CD4-positive, alpha-beta T cell (primary cell): ENCODE data around the gene POU2F3. TPM values are rescaled to one million over a fixed set of nuclear protein-coding genes. Genes with fewer than 3 reads are reported as not detected.
"Not testable (repeated sequence)": the region's sequence is repeated elsewhere in the genome, so short reads cannot be mapped to it uniquely, and the experiment has no call there.

Experiments
- ATAC-seq: fragments of 200-7000 bp; cut with Tn5 transposase; one replicate; pipeline ENCODE4 v1.10.0; 2022; ENCODE audit warnings: mild to moderate bottlenecking; ENCODE audit not compliant: poor library complexity
- CTCF ChIA-PET: fragments of 350-600 bp; sonication (Branson Sonifier 250); formaldehyde crosslinking; loops from one replicate; lab custom pipeline; 2021; ENCODE audit warnings: antibody characterized with exemption, inconsistent platforms; lab: Charles Lee
- POLR2A ChIA-PET: fragments of 350-600 bp; sonication (Branson Sonifier 250); formaldehyde crosslinking; loops from one replicate; lab custom pipeline; 2021; ENCODE audit warnings: antibody characterized with exemption, inconsistent platforms; lab: Charles Lee
- DNase-seq, 14 experiments: peaks; one replicate each; pipeline ENCODE4 v3.0.0-alpha.2; 2013 to 2020; ENCODE audit warnings: mixed read lengths in 2 of 14
- H3K27ac ChIP-seq, 2 donors: one replicate each; pipeline versions ENCODE4 v1.5.1 to v1.7.0; 2013; ENCODE audit warnings: low read length in 2 of 2, low read depth in 1 of 2, mild to moderate bottlenecking in 1 of 2
- H3K27me3 ChIP-seq, 2 experiments: 1 replicate in 1 of 2; 2 replicates in 1 of 2; pipeline versions ENCODE4 v1.6.1 to v1.7.0; 2013; ENCODE audit warnings: low read length in 2 of 2, control low read depth in 1 of 2, mild to moderate bottlenecking in 1 of 2, moderate library complexity in 1 of 2; ENCODE audit not compliant: insufficient read depth in 2 of 2, control insufficient read depth in 1 of 2
- H3K36me3 ChIP-seq: one replicate; pipeline ENCODE4 v1.6.1; 2013; ENCODE audit warnings: low read length, control low read depth; ENCODE audit not compliant: insufficient read depth
- H3K4me1 ChIP-seq: one replicate; pipeline ENCODE4 v1.6.1; 2013; ENCODE audit warnings: low read length, control low read depth; ENCODE audit not compliant: insufficient read depth
- H3K4me3 ChIP-seq: one replicate; pipeline ENCODE4 v1.5.1; 2013; ENCODE audit warnings: mild to moderate bottlenecking, low read length, moderate library complexity
- H3K9me3 ChIP-seq, 2 experiments: 1 replicate in 1 of 2; 2 replicates in 1 of 2; pipeline versions ENCODE4 v1.6.1 to v1.7.0; 2013; ENCODE audit warnings: low read length in 2 of 2, mild to moderate bottlenecking in 2 of 2, control low read depth in 1 of 2, moderate library complexity in 1 of 2; ENCODE audit not compliant: control insufficient read depth in 1 of 2, insufficient read depth in 1 of 2
- H3K27ac Mint-ChIP-seq: one replicate; pipeline ENCODE4 v1.8.0; 2020; ENCODE audit warnings: mixed read lengths
- H3K27me3 Mint-ChIP-seq: one replicate; pipeline ENCODE4 v1.8.0; 2021; ENCODE audit warnings: mixed read lengths
- H3K36me3 Mint-ChIP-seq: one replicate; pipeline ENCODE4 v1.8.0; 2021; ENCODE audit warnings: low read depth, mixed read lengths
- H3K4me1 Mint-ChIP-seq: one replicate; pipeline ENCODE4 v1.8.0; 2021; ENCODE audit warnings: low read depth, mixed read lengths
- H3K4me3 Mint-ChIP-seq: one replicate; pipeline ENCODE4 v1.8.0; 2020; ENCODE audit warnings: mild to moderate bottlenecking, mixed read lengths
- H3K9me3 Mint-ChIP-seq: one replicate; pipeline ENCODE4 v1.8.0; 2020; ENCODE audit warnings: mixed read lengths
- intact Hi-C, 2 experiments: fragments of 100-400 bp; cut with DNase I in 1 of 2; cut with micrococcal nuclease in 1 of 2; formaldehyde crosslinking; loops; one replicate each; pipeline versions ENCODE4 v1.15.1 to v1.9.0; 2023 to 2025; cut with DNase I, micrococcal nuclease
- total RNA-seq, 174 experiments: library from RNA in 2 of 174; stranded (reverse) in 2 of 174; gene quantifications; one replicate each; pipeline ENCODE4 v1.2.3 and lab custom pipeline; 2021 to 2026
- TF ChIP-seq, protein P1 (sequence below): fragments of 200-600 bp; IDR thresholded peaks from one replicate; pipeline ENCODE4 v1.8.0; 2022; ENCODE audit warnings: antibody characterized with exemption, mild to moderate bottlenecking

Gene POU2F3
- total RNA-seq, 2 experiments from 2014 or later: not detected

DNA sequence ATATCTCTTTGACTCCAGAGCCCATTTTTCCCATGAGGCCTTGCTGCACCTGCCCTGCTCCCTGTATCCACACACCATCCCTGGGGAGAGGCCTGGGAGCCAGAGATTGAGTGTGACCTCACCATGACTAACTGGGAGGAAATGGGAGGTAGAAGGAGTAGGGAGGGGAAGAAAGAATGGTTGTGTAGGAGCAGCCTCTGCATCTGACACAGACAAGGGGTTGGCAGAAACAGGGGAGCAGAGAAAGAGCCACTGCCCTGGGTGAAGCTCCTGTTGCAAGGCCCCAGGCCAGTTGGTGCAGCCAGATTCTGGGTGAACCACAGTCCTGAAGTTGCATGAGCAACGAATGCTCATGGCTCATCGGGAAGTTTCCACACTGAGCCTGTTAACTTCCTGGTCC, 32.4 kb downstream of the POU2F3 start:
- H3K36me3 Mint-ChIP-seq: no peaks in the 10 kb centered on the region
- H3K36me3 ChIP-seq: no peaks in the 10 kb centered on the region
- POLR2A ChIA-PET: no interaction called here

GRCh38 chr11:120273432-120273831, 33.5 kb downstream of the POU2F3 start:
- H3K27ac Mint-ChIP-seq: no peak overlapping the region
- H3K36me3 ChIP-seq: no peaks in the 10 kb centered on the region
- no peak for ATAC-seq
- DNase-seq: no peak
- no peak overlapping the region for H3K27ac ChIP-seq
- no peaks in the 10 kb centered on the region for H3K36me3 Mint-ChIP-seq
- intact Hi-C loops: no loop called here
- H3K4me1 ChIP-seq: no peaks in the 10 kb centered on the region
- peaks cover 31% of the 10 kb centered on the region for H3K27me3 Mint-ChIP-seq
- H3K4me1 Mint-ChIP-seq: no peaks in the 10 kb centered on the region
- ChIA-PET CTCF (no interaction called here), POLR2A (no interaction called here)
- H3K9me3 ChIP-seq: no peaks in the 10 kb centered on the region
- H3K27me3 ChIP-seq: peaks cover 7 to 10% of the 10 kb centered on the region in 2 experiments
- TF ChIP-seq, protein P1, sequence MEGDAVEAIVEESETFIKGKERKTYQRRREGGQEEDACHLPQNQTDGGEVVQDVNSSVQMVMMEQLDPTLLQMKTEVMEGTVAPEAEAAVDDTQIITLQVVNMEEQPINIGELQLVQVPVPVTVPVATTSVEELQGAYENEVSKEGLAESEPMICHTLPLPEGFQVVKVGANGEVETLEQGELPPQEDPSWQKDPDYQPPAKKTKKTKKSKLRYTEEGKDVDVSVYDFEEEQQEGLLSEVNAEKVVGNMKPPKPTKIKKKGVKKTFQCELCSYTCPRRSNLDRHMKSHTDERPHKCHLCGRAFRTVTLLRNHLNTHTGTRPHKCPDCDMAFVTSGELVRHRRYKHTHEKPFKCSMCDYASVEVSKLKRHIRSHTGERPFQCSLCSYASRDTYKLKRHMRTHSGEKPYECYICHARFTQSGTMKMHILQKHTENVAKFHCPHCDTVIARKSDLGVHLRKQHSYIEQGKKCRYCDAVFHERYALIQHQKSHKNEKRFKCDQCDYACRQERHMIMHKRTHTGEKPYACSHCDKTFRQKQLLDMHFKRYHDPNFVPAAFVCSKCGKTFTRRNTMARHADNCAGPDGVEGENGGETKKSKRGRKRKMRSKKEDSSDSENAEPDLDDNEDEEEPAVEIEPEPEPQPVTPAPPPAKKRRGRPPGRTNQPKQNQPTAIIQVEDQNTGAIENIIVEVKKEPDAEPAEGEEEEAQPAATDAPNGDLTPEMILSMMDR: no peak
- H3K4me3 ChIP-seq: no peak overlapping the region
- H3K4me3 Mint-ChIP-seq: no peak overlapping the region
- H3K9me3 Mint-ChIP-seq: no peaks in the 10 kb centered on the region

More for the DNA sequence above, 32.4 kb downstream of the POU2F3 start:
- H3K4me1 ChIP-seq: no peaks in the 10 kb centered on the region
- intact Hi-C loops: no loop called here
- TF ChIP-seq, protein P1: no peak
- H3K9me3 ChIP-seq: no peaks in the 10 kb centered on the region
- peaks cover 34% of the 10 kb centered on the region for H3K27me3 Mint-ChIP-seq
- H3K4me3 ChIP-seq: no peak overlapping the region
- peaks cover 11 to 14% of the 10 kb centered on the region in 2 experiments for H3K27me3 ChIP-seq
- CTCF ChIA-PET: no interaction called here
- DNase-seq: no peak
- no peaks in the 10 kb centered on the region for H3K9me3 Mint-ChIP-seq
- no peaks in the 10 kb centered on the region for H3K4me1 Mint-ChIP-seq
- H3K27ac Mint-ChIP-seq: no peak overlapping the region
- H3K4me3 Mint-ChIP-seq: no peak overlapping the region
- H3K27ac ChIP-seq: no peak overlapping the region
- no peak for ATAC-seq

- H3K27me3 Mint-ChIP-seq: peaks cover 31% of the 10 kb centered on the region
- H3K27ac Mint-ChIP-seq, H3K9me3 Mint-ChIP-seq, H3K9me3 ChIP-seq, H3K4me1 ChIP-seq, H3K36me3 Mint-ChIP-seq, intact Hi-C loops, H3K27ac ChIP-seq, ATAC-seq, H3K4me3 ChIP-seq, H3K4me1 Mint-ChIP-seq, H3K4me3 Mint-ChIP-seq, CTCF ChIA-PET, POLR2A ChIA-PET, H3K36me3 ChIP-seq, H3K27me3 ChIP-seq, DNase-seq: not testable (repeated sequence)
Observed at GRCh38 chr11:120273956-120274355, 34.0 kb downstream of the POU2F3 start.

- peaks cover 12% of the 10 kb centered on the region for H3K27me3 Mint-ChIP-seq
- CTCF ChIA-PET: no interaction called here
- TF ChIP-seq, protein P1: no peak
Observed at GRCh38 chr11:120279502-120279901, 39.6 kb downstream of the POU2F3 start.

More at GRCh38 chr11:120279502-120279901, 39.6 kb downstream of the POU2F3 start:
- Mint-ChIP-seq H3K27ac (no peak overlapping the region), H3K4me3 (no peak overlapping the region), H3K36me3 (no peaks in the 10 kb centered on the region), H3K9me3 (no peaks in the 10 kb centered on the region), H3K4me1 (no peaks in the 10 kb centered on the region)
- Histone ChIP-seq H3K4me3 (no peak overlapping the region), H3K4me1 (no peaks in the 10 kb centered on the region), H3K27ac (no peak overlapping the region), H3K36me3 (no peaks in the 10 kb centered on the region), H3K9me3 (no peaks in the 10 kb centered on the region), H3K27me3 (no peaks in the 10 kb centered on the region)
- DNase-seq (no peak), ATAC-seq (no peak)
- POLR2A ChIA-PET: no interaction called here
- intact Hi-C loops: no loop called here
